HG03064 (cell line): Measurements from ENCODE around the gene PARD3B.

Experiments
- ATAC-seq: cut with Tn5 transposase; IDR thresholded peaks from one replicate; pipeline ENCODE4 v1.9.1; 2021; ENCODE audit warnings: low read depth; ENCODE audit not compliant: unreplicated experiment

The PARD3B gene

GRCh38 chr2:204586444-204587180 lies 41.3 kb downstream of the PARD3B start:
- ATAC-seq = no peak

DNA sequence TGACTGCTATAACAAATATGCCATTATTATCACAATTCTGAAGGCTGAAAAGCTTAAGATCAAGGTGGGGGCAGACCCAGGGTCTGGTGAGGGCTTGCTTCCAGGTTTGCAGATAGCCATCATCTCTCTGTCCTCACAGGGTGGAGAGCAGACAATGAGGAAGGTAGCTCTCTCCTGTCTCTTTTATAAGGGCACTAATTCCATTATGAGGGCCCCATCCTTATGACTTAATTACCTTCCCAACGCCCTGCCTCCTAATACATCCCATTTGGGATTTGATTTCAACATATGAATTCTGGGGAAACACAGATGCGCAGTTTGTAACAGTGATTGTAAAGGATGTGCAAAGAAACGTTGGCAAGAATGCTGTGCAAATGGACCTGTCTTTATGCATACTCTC lies 44.8 kb downstream of the PARD3B start:
- ATAC-seq = no peak

DNA sequence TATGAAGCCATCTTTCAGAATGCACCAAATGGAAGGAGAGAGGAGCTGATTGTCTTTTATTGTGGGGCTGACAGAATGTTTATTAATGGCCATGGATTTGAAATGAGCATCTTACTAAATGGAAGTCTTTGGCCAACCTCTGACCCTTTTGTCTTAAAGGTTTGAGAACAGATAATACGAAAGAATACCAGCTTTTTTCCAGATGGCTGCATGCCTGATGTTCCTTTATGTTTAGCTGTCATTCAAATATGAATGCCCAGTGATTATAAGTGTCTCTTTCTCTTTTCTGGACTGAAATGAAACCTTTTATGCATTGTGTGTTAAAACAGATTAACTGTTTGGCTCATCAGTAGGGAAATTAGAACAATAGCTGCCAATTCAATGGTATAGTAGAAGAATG lies 46.0 kb downstream of the PARD3B start:
- no peak for ATAC-seq

DNA sequence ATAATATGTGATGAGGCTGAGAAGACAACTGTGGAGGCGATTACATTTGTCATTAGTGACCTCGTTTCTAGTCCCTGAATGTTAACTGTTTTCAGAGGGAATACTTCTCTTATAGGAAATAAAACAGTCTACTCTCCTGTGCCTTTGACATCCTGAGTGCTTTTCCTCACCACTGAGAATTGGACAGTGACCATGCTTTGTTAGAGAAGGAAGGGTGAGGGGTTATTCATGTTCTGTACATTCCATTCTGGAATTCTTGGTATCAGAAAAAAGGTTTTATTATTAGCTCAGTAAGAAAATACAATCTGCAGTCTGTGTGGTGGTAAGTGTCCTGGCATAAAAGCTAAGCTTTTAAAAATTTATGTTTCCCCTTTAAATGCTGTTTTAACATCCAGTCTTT lies 58.8 kb downstream of the PARD3B start:
- no peak for ATAC-seq

DNA sequence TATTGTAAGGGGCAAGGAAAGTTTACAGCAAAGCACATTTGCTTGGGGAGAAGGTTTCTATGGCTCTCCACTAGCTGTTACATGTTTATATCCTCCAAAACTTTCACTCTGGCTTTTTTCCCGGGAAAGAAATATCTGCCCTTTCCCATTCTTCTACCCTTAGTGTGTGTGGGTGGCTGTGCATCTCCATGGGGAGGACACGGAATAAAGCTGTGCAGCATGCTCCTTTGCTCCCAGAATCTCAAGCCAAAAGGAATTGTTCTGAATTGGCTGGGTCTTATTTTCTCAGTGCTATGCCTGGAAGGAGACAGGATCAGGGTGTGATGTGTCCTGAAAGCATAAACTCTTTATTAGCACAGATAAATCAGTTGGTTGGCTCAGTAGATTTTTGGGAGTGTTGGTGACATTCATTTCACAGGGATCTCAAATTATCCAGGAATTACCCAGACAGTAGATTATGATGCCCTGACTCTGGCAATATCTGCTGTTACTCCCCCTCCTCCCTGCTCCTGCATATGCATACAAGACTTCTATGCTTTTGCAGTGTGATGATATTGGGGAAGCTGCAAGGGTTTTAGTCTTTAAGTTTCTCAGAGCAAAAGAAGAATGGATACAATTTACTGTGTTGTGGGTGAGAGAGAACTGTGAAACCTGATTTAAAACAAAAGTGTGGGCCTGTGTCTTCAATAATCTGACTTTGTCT lies 63.1 kb downstream of the PARD3B start:
- ATAC-seq = no peak

- no peak for ATAC-seq
These were observed 65.8 kb downstream of the PARD3B start for GRCh38 chr2:204611017-204611631.

DNA sequence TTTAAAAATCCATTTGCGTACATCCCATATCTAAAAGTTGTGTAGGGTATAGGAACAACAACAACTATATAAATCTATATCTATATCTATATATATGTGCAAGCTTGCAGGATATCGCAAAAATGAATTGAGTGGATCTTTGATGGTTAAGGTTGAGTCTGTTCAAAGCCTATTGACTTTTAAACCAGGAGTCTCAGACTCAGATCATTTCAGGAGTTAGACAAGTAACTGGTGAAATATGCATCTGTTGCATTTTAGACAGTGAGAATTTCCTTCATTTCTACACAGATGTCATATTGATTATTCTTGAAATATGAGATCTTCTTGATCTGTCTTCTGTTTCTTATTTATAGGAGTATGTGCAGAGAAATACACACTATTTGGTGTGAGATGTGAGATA lies 66.5 kb downstream of the PARD3B start:
- no peak for ATAC-seq

DNA sequence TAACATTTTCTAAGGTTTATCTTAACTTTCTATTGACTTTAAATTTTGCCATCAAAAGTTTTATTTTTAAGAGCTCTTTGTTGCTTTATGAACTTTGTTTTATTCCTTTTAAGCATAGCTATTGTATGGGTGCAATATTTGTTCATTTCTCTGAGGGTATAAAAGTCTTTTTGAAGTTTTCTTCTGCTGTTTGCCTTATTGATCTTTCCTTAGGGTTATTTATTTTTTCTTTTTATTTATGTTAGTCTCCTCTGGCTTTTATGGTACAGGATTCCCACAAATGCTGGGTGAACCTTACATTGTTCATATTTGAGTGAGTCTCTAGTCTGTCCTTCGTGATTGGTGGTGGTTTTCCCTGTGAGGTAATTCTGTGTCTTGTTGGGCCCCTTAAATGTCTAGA lies 68.4 kb downstream of the PARD3B start:
- no peak for ATAC-seq

GRCh38 chr2:204615456-204615855 lies 70.2 kb downstream of the PARD3B start:
- no peak for ATAC-seq

- no peak for ATAC-seq
These were observed 79.9 kb downstream of the PARD3B start for GRCh38 chr2:204625135-204625534.

- ATAC-seq = no peak
These were observed 83.8 kb downstream of the PARD3B start for GRCh38 chr2:204628926-204629712.

GRCh38 chr2:204632410-204632809 lies 87.1 kb downstream of the PARD3B start:
- no peak for ATAC-seq

GRCh38 chr2:204634564-204634963 lies 89.3 kb downstream of the PARD3B start:
- ATAC-seq = no peak

DNA sequence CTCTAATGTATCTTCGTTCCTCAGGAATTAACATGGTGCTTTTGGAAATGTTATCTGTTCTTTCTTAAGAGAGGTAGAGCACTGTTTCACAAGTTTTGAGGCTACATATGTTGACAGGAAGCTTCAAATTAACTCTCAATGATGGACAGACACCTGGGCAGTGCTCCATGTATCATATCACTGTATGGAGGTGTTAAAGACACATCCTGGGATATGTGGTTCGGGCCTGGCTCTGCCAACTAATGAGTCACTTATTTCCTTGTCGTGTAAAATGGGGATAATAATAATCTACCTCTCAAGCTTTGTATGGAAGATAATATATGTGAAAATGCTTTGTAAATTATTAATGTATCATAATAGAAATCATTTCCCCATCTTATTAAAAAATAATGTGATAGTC lies 90.2 kb downstream of the PARD3B start:
- ATAC-seq = no peak

DNA sequence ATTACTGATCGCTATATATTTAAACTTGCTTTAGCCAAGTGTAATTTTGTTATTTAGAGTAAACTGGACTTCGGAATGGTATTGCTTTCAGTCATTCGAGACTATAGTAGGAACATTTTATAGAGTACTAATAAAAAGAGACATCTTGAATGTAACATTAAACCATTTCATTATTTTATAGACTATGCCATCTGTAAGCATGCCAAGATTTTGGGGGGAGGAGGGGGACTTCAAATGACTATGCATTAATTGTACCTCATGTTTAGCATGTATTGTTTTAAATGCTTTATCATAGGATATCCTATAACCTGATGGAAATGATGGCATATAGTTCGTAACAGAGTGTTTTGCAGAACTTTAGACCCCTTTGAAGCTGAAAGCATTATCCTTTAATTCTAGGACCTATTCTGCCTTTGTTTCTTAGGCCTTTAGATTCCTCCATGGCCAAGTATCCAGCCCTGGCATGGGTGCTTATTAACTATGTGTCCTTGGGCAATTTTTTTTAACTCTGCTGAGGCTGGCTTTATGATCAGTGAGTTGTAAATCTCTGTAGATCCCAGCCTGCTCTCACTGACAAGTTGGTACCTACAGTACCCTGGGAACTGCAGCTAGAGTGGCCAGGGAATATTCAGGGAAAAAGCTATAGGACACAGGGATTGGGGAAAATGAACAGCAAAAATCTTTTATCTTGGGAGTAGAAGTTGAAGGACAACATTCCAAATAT lies 93.4 kb downstream of the PARD3B start:
- no peak for ATAC-seq

GRCh38 chr2:204643326-204643725 lies 98.1 kb downstream of the PARD3B start:
- no peak for ATAC-seq

GRCh38 chr2:204645018-204645773 lies 99.9 kb downstream of the PARD3B start:
- ATAC-seq = no peak

- no peak for ATAC-seq
These were observed 102.4 kb downstream of the PARD3B start for GRCh38 chr2:204647626-204648025.

GRCh38 chr2:204650611-204651010 lies 105.3 kb downstream of the PARD3B start:
- ATAC-seq = no peak

- ATAC-seq = no peak
These were observed 106.8 kb downstream of the PARD3B start for GRCh38 chr2:204652063-204652462.
